Endothelial cell of hepatic sinusoid (primary cell): ENCODE results near the gene HORMAD2.
"Not testable (repeated sequence)": the region's sequence is repeated elsewhere in the genome, so short reads cannot be mapped to it uniquely, and the experiment has no call there.

Source experiments
- in situ Hi-C: cut with HindIII; loops from 2 replicates; pipeline ENCODE4 v1.10.0; 2017; ENCODE audit warnings: low sequenced_read_pairs

Gene HORMAD2

DNA sequence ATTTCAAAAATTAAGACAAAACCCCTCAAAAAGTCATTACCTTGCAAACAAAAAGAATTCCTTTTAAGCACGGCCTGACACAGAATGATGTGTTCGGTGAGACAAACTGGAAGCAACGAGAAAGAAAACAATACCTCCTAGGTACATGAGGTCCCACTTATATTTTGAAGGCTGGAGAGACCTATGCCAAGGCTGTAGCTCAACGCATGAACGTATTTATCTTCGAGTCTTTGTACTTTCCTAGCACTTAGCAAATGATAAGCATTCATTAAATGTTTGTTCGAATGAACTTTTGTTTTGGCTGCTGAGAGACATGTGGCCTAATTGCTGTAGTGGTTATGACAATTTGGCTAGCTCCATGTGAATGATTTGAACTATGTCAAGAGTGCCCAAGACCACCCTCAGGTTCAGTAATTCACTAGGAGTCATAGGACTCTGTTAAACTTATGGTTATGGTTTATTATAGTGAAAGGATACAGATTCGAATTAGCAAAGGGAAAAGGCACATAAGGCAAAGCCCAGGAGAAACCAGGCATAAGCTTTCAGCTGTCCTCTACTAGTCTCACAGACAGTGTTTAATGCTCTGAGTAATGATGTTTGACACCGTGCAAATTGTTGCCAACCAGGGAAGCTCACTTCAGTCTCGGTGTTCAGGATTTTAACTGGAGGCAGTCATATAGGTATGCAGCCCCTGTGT lies 26.0 kb upstream of the HORMAD2 start:
- in situ Hi-C loops = no loop called here

GRCh38 chr22:30054764-30055069 lies 25.5 kb upstream of the HORMAD2 start:
- in situ Hi-C loops = no loop called here

DNA sequence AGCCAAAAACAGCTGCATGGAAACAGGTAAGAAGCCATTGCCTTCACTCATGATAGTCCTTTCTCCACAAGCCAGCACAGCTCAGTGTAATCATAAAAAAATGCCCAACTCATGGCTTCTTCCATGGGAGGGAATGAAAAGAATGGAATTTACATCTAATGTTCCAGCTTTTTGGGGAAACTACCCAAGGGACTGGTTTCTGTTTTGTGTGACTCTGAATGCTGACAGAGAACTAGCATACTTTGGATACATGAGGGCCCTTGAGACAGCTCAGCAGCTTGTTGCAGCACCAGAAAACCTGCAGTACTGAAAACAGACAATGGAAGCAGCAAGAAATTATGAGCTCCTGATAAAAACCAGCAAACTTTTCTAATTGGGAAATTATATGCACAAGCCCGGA lies 24.2 kb upstream of the HORMAD2 start:
- in situ Hi-C loops = no loop called here

DNA sequence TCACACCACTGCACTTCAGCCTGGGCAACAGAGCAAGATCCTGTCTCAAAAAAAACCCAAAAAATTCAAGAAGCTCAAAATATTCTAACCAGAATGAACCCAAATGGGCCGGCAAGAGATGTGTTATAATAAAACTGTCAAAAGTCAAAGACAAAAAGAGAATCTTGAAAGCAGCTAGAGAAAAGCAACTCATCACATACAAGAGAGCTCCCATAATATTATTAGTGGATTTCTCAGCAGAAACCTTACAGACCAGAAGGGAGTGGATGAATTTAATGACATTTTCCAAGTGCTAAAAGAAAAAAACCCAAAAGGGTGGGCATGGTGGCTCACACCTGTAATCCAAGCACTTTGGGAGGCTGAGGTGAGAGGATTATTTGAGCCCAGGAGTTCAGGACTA lies 22.9 kb upstream of the HORMAD2 start:
- in situ Hi-C loops = no loop called here

DNA sequence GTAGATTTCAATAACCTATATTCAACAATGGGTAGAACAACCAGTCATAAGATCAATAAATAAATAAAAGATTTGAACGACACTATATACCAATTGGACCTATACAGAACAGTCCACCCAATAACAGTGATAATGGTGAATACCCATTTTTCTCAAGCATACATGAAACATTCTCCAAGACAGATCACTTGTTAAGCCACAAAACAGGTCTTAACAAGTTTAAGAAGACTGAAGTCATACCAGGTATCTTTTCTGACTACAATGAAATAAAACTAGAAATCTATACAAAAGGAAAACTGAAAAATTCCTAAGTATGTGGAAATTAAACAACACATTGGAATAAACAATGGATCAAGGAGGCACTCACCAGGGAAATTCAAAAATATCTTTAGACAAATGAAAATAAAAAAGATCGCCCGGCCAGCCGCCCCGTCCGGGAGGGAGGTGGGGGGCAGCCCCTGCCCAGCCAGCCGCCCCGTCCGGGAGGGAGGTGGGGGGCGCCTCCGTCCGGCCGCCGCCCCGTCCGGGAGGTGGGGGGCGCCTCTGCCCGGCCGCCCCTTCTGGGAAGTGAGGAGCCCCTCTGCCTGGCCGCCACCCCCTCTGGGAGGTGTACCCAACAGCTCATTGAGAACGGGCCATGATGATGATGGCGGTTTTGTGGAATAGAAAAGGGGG lies 20.8 kb upstream of the HORMAD2 start:
- in situ Hi-C loops = not testable (repeated sequence)

- in situ Hi-C loops = not testable (repeated sequence)
These were observed 19.2 kb upstream of the HORMAD2 start for GRCh38 chr22:30061094-30061493.

DNA sequence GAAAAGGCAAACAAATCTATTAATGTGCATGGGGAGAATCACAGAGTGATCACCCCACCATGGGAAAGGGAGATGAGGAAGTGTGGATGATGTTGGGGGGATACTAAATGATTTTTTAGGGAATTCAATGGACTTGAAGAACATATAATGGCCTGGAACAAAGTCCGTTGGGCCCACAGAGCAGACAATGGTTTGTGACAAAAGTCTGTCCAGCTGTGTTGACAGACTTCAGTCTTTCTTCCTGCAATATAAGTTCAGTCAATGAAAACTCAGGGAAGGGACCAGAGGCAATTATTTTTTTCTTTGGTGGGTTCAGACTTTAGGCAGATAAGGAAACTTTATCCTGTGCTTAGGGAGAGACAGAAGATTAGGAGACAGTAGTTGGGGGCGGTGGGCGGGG lies 18.0 kb upstream of the HORMAD2 start:
- in situ Hi-C loops = no loop called here

- in situ Hi-C loops = no loop called here
These were observed 17.3 kb upstream of the HORMAD2 start for GRCh38 chr22:30062950-30063349.

DNA sequence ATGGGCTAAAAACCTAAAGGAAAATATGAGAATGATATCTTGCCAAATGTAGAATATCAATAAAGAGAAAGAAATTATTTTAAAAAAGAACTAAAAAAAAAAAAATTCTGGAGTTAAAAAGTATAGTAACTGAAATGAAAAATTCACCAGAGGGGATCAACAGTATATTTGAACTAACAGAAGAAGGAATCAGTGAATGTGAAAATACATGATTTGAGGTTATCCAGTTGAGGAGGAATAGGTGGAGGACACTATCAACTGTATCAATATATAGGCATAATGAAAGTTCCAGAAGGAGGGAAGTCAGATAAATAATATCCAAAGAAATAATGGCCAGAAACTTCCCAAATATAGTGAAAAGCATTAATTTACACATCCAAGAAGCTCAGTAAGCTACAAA lies 16.1 kb upstream of the HORMAD2 start:
- in situ Hi-C loops = no loop called here

GRCh38 chr22:30073743-30074142 lies 6.5 kb upstream of the HORMAD2 start:
- in situ Hi-C loops = no loop called here

DNA sequence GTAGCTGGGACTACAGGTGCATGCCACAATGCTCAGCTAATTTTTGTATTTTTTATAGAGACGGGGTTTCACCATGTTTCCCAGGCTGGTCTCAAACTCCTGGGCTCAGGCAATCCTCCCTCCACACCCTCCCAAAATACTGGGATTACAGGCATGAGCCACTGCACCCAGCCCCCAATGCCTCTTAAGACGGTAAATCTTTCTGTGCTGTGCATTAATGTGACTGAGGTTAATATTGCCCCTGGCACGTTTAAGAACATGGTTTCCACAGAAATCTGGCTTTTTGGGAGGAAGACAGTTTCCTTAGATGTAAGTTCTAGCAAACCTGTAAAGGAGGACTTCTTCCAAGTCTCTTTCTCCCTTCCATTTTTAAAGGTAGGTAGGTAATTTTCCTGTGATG lies 6.1 kb upstream of the HORMAD2 start:
- in situ Hi-C loops = no loop called here

GRCh38 chr22:30074994-30075393 lies 5.3 kb upstream of the HORMAD2 start:
- in situ Hi-C loops = no loop called here

DNA sequence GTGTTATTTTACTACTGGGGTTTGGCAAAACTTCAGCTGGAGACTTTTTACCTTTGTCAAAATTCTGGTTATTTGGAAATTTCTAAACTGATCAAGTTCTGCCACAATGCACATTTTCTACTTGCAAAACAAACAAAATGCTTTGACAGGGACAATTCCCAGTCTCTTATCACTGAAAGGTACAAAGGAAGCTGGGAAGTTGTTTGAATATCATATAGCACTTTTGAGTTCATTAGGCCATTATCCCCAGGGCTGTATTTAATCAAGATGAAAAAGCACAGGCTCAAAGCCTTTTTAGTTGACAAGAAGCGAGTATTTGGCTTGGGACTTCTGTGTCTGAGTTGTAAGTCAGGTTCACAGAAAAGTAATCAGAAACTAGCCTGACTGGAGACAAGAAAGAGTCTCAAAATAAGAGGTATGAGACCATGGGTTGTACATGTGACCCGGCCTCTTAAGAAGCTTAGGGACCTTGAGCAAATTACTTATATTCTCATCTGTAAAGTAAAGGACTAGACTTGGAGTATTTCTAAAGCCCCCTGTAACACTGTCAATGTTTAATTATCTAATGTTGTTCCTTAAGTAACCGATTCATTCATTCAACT lies 2.9 kb upstream of the HORMAD2 start:
- in situ Hi-C loops = no loop called here

GRCh38 chr22:30078320-30079311 lies 1.6 kb upstream of the HORMAD2 start:
- in situ Hi-C loops = no loop called here

- in situ Hi-C loops = no loop called here
These were observed 541 bp downstream of the HORMAD2 start for GRCh38 chr22:30080805-30081204.

- in situ Hi-C loops = no loop called here
These were observed 6.2 kb downstream of the HORMAD2 start for GRCh38 chr22:30086496-30086895.

- in situ Hi-C loops = not testable (repeated sequence)
These were observed 6.8 kb downstream of the HORMAD2 start for GRCh38 chr22:30087037-30087436.

GRCh38 chr22:30087611-30088010 lies 7.3 kb downstream of the HORMAD2 start:
- in situ Hi-C loops = no loop called here

DNA sequence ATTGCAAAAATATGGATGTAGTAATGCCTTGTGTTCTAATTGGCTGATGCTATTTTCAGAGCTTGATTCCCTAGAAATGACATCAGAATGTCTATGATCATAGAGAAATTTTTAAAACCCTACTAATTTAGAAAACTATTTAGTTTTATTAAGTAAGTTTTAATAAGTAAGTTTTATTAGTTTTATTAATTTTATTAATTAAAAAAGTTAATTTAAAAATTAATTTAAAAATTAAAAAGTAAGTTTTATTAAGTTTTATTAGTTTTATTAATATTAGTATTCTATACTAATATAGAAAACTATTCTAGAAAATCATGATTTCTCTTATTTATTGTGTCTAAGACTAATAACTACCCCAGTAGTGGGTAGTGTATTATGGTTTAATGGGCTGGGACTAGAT lies 8.2 kb downstream of the HORMAD2 start:
- in situ Hi-C loops = no loop called here

DNA sequence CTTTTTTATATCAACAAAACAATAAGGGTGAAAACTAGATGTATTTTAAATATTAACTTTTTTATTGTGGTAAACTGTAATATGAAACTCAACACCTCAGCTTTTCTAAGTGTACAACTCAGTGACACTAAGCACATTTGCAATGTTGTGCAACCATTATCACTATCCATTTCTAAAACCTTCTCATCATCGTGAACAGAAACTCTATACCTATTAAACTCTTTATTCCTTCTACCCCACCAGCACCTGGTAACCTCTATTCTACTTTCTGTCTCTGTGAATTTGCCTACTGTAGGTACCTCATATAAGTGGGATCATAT lies 9.4 kb downstream of the HORMAD2 start:
- in situ Hi-C loops = no loop called here

DNA sequence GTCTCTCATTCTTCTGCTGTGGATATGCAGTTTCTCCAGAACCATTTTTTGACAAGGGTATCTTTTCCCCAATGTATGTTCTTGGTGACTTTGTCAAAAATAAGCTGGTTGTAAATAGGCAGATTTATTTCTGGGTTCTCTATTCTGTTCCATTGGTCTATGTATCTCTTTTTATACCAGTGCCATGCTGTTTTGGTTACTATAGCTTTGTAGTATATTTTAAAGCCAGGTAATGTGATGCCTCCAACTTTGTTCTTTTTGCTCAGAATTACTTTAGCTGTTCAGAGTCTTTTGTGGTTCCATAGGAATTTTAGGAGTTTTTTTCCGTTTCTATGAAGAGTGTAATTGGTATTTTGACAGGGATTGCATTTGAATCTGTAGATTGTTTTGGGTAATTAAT lies 12.4 kb downstream of the HORMAD2 start:
- in situ Hi-C loops = no loop called here
